GM21367 (cell line): ENCODE results near the gene LRPAP1.

Experiments
- ATAC-seq: cut with Tn5 transposase; IDR thresholded peaks from one replicate; pipeline ENCODE4 v1.9.1; 2021; ENCODE audit not compliant: unreplicated experiment

LRPAP1 gene

DNA sequence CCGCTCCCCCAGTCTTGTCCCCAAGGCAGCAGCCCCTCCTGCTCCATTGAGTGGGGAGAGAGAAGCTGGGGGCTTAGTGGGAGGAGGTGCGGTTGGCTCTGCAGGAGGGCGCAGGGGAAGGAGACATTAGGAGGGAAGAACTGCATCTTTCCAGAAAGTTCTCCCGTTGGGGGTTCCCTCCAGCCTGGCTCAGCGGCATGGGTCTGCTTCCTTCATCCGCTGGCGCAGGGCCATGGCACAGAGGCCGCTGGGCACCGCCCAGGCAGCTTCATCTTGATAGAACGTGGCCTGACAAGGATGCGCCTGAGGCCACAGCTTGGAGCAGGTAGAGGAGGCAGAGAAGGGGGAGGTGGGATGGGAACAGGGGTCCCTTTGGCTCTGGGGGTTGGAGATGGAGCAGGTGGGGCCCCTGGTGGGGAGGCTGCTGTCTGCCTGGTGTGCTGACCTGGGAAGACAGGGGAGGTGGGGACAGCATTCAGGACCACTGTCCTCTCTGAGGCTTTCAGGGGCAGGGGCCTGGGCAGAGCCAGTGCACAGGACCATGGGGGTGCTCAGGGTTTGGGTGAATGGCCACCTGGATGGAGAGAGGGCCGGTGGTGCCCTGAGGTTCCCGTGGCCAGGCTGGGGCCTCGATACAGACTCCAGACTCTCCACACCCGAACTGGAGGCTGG is 57.0 kb downstream of the LRPAP1 start:
- no peak for ATAC-seq

DNA sequence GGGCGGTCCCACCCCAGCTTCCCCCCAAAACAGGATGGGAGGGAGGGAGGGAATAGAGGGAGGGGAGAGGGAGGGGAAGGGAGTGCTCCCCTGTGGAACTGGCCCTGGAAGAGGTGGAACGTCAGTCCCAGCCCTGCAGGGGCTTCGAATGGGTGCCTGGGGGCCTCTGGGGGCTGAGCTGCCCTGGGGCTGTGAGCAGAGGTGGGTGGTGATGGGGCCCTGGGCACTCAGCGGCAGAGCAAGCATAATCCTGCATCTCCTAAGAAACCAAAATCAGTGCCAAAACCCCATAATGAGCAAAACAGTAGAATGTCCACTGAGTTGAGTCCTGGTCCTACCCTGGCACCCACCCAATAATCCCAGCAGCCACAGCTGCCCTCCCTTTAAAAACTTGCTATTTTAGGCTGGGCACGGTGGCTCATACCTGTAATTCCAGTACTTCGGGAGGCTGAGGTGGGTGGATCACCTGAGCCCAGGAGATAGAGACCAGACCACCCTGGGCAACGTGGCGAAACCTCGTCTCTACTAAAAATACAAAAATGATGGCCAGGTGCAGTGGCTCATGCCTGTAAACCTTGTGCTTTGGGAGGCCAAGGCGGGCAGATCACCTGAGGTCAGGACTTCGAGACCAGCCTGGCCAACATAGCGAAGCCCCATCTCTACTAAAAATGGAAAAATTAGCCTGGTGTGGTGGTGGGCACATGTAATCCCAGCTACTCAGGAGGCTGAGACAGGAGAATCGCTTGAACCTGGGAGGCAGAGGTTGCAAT is 58.0 kb downstream of the LRPAP1 start:
- no peak for ATAC-seq

DNA sequence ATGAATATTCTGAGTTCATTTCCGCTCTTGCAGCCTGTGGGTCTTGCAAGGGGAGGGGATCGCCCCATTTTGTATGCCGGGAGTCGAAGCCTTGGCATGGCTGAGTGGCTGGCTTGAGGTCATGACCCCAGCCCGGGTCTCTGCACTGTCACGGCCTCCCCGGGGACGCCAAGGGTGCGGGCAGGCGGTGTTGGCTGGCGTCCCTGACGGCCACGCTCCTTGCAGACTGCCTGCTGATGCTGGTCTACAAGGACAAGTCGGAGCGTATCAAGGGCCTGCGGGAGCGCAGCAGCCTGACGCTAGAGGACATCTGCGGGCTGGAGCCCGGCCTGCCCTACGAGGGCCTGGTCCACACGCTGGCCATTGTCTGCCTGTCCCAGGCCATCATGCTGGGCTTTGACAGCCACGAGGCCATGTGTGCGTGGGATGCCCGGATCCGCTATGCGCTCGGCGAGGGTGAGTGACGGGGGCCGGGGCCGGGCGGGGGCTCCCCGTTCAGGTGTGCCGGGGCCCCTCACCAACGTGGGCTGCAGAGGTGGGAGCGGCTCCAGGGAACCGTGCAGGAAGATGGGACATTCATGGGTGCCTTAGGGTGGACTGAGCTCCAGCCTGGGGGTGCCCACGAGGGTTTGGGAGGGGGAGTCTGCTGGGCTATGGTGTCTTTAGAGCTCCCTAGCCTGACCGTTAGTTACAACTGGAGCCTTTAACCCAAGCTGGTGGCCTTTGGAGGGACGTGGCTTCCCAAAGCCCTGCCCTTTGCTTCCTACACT is 58.9 kb downstream of the LRPAP1 start:
- ATAC-seq, result no peak

DNA sequence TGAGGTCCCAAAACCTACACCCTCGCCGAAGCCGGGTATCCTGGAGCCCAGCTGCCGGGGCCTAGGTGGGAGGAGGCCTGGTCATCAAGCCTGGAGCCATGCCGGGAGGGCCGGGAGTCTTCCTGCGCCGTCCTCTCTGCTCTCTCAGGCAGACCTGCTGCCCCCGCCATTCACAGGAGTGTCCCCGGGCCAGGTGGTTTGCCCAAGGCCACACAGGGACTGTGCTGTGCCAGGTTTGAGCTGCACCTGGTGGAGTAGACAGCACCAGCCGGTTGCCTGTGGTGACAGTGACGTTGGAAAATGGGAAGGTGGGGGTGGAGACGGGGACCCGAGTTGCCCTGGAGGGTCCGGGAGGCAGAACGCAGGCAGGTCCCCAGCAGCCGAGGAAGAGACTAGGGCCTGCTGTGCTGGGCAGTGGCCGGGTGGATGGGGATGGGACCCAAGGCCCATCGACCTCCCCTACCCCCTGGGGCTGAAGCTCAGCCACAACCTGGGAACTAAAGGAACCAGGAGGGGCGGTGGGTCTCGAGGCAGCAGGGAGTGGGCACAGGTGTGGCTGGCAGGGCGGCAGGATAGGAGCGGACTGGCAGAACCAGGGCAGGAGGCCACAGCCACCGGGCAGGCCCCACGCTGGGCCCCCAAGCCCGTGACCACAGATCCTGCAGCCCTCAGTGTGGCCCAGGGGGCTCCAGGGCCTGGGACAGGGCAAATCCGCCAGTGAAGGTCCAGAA is 59.6 kb downstream of the LRPAP1 start:
- ATAC-seq, result no peak

DNA sequence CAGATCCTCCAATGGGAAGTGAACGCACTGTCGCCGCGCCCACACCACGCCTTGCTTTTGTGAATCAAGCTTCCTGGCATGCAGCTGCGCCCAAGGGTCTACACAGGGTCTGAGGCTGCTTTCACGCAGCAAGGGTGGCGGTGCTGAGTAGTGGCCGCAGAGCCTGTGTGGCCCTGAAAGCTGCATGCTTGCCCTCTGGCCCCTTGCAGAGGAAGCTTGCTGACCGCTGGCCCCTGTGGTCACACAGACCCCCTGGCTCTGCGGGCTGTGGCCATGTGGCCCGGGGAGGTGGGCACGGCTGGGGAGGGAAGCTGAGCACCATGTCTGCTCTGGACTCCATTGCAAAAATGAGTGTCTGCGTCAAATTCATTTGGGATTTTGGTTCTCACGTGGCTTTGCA is 60.3 kb downstream of the LRPAP1 start:
- no peak for ATAC-seq

DNA sequence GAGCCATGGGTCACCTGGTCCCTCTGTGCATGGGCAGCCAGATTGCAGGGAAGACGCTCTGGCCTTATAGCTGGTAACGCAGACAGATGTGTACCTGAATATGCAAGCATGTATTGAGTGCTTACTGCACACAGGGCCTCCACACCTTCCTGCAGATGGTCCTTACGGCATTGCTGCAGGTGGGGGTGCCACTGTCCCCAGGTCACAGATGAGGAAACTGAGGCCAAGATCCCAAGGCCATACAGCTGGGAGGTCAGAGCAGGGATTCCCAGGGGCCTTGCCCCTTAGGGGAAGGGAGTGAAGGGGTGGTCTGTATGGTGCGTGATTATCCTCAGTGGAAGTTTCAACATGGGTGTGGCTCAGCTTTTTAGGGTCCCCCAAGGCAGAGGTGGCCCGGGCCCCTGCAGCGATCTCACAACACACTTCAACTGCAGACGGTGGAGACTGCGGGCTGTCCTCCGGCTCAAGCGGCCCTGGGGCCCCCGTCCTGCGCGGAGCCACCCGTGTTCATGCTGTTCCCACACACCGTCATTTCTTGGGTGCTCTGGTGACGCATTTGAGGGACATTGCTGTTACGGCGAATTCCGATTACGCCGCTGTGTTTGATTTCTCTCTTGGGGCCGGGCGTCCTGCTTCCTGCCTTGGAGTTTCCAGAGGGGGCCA is 61.0 kb downstream of the LRPAP1 start:
- ATAC-seq, result no peak

DNA sequence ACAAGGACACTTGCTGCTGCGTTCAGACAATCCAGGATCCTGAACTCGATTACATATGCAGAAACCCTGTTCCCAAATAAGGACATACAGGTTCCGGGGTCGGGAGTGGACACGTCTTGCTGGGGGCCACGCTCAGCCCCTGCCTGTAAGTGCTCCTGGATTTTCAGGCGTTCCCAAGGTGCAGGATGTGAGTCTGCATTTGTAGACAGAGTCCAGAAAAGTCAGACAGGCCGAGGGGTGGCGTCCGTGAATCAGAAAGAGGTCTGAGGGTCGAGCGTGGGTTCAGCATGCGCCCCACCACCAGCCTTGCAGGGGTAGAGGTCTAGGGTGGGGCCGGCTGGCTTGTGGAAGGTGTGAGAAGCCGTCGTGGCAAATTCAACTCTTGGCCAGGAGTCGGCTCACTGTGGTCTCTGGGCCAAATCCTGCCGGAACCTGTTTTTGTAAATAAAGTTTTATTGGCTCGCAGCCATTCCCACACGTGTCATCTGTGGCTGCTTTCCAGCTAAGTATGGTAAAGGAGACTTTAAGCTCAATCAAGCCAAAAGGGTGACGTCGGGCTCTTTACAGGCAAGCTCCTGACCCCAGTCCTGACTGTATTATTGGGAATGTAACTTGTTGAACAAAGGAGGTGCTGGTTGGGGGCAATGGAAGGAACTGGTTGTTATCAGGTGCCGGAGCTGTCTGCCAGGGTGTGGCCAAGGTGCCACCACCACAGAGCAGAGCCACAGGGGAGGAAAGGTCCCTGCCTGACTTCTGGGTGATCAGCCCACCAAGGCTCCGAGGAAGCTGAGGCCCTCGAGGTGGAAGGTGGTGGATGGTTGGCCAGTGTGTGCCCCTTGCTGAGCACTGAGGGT is 61.8 kb downstream of the LRPAP1 start:
- ATAC-seq, result no peak

DNA sequence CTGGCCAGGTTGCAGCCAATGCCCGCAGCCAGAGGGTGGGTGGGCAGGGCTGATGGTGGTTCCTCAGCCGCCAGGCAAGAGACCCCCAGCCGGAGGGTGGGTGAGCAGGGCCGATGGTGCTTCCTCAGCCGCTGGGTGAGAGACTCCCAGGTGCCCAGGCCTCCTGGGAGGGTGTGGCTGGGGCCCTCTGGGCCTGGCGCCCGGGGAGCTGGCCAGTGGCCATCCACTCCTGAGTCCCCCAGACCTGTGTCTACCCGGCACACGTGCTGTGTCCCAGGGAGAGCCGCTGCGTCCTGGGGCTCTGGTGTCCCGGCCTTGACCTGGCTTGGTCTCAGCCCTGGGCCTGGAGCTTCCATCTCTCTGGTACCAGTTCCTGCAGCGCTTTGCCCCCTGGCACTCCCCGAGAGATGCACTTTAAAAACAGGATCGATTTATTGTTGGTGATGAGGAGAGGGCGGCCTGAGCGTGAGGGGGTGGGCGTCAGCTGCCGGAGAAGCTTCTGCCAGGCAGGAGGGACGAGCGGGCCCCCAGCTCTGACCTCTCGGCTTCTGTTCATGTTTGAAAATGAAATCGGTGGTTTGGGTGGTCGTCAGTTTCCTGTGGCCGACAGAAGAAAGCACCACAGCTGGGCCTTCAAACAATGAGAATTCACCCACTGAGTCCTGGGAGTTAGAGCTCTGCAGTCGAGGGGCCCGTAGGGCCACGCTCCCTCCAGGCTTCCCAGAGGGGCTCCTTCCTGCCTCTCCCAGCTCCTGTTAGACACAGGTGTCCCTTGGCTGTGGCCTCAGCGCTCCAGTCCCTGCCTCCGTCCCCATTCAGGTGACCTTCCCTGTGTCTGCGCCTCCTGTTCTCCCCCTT is 62.6 kb downstream of the LRPAP1 start:
- ATAC-seq, result no peak

DNA sequence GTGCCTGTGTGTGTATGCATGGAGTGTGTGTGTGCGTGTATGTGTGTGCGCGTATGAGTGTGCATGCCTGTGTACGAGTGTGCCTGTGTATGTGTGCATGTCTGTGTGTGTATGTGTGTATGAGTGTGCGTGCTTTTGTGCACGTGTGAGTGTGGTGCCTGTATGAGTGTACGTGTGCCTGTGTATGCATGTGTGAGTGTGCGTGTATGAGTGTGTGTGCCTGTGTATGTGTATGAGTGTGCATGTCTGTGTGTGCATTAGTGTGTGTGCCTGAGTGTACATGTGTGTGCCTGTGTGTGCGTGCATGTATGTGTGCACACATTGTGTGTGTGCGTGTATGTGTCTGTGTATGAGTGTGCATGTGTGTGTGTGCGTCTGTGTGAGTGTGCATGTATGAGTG is 63.4 kb downstream of the LRPAP1 start:
- ATAC-seq, result no peak

DNA sequence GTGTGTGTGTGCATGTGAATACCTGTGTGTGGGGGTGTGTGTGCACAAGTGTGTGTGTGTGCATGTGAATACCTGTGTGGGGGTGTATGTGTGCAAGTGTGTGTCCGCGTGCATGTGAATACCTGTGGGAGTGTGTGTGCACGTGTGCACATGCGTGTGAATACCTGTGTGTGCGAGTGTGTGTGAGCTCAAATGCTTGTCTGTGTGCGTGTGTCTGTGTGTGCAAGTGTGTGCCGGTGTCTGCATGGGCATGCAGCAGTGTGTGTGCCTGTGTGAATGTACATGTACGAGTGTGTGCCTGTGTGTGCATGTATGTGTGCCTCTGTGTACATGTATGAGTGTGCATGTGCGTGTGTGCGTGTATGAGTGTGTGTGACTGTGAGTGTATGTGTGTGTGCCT is 64.1 kb downstream of the LRPAP1 start:
- no peak for ATAC-seq

DNA sequence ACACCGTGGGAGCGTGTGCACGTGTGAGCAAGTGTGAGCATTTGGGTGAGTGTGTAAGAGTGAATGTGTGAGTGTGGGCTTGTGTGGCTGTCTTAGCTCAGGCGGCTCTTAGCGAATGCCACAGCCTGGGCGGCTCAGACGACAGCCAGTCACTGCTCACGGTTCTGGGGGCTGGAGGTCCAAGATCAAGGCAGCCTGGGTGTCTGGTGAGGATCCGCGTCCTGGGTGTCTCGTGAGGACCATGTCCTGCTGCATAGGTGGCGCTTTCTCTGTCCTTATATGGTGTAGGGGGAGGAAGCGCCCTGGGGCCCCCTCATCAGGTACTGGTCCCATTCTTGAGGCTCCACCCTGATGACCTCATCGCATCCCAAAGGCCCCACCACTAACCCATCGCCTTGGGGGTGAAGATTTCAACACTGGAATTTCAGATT is 64.6 kb downstream of the LRPAP1 start:
- no peak for ATAC-seq

DNA sequence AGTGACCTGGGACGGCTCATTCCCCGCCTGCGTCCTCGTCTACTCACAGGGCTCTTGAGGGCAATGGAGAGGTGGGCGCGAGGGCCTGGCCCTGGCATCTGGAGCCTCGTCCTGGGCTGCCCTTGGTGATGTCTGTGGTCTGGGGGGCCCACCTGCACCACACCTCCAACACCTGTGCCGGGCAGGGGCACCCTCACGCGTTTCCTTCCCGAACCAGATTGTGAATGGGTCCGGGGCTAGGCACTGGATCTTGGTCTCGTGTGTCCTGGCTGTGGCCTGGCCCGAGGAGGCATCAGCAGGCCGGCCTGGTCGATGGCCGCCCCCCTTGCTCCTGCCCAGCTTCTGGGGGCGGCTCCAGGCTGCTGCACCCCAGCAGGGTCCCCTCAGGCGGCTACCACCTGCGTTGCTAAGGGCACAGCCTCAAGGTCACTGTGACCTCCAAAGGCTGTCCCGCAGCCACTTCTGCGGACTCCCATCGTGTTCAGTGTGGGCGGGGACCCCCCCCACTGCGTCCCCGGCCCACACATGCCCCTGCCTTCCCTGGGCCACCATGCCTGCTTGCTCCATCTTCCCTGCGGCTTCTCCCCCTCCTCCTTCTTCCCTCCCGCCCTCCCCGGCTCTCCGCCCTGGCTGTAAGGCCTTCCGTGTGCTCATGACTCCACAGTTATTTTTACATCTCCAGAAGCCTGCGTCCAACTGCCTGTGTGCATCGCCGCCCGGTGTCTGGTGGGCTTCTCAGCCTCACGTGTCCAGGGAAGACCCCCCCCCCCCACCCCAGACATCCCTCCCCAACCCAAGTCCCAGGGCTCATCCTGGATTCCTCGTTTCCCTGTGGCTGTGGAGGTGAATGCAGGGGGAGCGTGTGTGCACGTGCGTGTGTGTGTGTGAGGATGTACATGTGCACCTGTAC is 65.3 kb downstream of the LRPAP1 start:
- no peak for ATAC-seq

DNA sequence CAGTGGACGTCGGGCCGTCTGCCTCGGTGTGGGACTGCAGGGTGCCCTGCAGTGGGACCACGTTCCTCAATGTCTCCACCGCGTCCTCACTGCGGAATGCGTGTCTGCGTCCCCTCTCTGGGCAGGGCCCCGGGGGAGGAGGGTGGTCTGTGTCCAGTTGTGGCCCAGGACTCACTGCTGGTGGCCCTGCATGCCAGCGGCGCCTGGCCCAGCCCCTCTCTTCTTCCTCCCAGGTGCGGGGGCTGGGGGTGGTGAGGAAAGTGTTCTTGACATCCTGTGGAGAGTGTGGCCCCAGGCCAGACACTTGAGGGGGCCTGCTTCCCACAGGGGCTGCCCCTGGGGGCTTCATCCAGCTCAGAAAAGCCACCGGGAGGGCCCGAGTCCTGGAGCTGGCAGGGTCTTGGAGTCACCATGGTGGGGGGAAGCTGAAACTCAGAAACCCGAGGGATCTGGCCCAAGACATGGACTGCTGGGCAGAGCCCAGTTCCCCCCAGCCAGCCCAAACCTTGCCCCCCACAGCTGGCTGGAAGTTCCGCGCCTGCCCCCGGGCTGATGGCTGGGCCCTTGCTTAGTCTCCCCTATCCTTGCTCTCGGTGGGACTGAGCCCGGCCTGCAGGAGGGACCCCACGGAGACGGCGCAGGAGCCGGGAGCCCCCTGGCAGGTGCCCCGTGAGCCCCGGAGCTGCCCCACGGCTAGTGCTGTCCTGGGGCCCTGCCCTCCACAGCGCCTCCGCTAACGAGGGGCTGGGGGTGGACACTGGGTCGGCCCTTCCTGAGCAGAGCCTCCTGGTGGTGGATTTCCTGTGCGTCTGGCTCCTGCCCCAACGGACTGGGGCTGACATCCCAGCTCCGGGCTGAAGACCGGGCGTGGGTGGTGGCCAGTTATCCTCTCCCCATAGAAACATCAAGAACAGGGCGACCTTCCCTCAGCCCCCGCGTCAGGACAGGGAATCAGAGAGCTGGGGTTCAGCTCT is 66.2 kb downstream of the LRPAP1 start:
- ATAC-seq, result no peak

DNA sequence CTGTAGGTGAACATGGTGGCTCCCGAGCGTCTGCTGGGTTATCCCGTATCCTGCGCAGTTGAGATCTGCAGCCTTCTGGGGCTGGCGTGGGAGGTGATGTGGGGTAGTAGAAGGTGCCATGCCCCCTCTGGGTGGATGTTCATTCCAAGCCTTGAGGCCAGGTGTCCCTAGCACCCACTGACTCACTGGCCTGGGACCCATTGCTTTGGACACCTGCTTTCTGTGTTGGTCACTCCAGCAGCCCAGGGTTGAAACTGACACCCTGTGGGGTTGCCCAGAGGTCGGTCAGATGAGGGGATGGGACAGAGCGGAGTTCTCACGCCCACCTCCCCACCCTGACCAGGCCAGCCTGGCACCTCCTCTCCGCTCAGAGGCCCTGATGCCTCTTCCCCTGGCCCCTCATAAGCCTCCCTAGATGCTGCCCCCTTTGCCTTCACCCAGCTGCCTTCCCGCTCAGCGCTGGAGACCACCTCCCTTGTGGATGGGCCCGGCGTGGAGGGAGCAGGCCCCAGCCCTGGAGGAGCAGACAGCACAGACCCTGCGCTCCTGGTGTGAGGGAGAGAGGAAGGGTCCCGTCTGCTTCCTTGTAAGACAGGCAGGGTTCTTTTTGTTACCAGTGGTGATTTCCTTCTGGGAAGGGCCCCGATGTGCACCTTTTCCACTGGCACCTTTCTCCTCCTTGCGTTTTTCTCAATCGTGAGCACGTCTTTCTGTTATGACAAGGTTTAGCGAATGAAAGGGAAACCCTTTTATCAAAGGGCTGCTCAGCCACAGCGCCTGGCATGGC is 67.1 kb downstream of the LRPAP1 start:
- ATAC-seq, result no peak

DNA sequence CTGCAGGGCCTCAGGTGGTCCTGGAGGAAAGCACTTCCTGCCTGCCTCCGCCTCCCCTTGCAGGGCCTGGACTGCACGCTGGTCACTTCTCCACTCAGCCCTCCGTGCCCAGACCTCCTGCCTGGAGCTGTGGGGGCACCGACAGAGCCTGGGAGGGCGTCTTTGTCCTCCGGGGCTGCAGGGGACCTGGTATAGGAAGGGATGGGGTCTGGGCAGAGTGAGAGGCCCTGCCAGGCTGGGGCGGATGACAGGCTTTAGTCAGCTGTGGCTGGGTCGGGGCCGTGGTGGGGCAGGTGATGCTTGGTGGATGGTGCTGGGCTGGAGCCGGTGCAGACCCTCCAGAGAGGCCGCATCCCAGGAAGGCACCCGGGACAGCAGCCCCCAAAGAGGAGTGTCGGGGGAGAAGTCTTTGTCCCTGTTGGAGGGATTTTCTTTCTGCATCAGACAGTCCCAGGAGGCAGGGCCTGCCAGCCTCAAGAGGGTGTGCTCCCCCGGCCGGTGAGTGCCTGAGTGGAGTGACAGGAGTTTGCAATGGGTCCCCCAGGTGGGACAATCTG is 67.8 kb downstream of the LRPAP1 start:
- ATAC-seq, result no peak
